Embryonic facial prominence (tissue), 1 donor: Measurements from ENCODE around the gene PHTF2.
"Not testable (repeated sequence)": the region's sequence is repeated elsewhere in the genome, so short reads cannot be mapped to it uniquely, and the experiment has no call there.

Experiments
- DNase-seq: peaks from one replicate; pipeline ENCODE4 v3.0.0-alpha.2; 2016; ENCODE audit errors: extremely low spot score

Gene PHTF2

GRCh38 chr7:77830649-77831355 is 32.2 kb downstream of the PHTF2 start:
- no peak for DNase-seq

DNA sequence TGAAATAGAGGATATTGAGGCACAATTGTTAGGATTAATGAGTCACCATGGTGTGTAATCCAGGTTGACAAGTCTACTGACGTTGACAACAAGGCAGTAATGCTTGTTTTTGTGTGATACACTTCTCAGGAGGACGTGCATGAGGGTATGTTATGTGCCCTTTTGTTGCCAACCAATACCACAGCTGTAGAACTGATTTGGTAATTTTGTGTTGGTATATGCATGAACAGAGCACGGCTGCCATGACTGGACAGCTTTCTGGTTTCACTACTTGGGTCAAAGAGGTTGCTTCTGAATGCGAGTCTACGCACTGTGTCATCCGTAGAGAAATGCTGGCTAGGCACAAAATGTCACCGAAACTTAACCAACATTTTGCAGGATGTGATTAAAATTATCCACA is 32.9 kb downstream of the PHTF2 start:
- no peak for DNase-seq

DNA sequence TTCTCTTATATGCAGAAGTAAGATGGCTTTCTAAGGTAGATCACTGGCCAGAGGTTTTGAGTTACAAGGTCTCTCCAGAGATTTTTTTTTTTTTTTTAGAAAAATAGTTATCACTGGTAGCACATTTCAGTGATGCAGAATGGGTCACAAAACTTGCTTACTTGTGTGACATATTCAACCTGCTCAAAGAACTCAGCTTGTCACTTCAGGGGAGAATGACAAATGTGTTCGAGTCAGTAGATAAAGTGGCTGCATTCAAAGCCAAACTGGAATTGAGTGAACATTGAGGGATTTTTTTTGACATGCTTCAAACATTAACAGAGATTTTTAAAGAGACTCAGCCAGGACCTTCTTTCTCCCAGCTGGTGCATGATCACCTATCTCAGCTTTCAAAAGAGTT is 33.4 kb downstream of the PHTF2 start:
- DNase-seq, result no peak

DNA sequence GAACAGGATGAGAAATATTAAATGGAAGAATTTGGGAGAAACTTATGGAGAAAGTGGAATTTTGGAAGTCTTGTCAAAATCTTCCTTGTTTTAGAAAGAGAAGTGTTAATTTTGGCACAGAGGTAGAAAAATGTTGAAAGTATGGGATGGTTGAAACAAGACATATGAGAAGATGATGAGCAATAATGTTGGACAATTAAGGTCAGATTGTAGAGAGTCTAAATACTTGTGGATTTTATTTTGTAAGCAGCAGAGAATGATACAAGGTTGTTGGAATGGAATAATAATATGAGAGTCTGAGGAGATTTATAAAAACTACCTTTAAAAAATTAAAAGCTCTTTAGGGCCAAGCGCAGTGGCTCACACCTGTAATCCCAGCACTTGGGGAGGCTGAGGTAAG is 34.6 kb downstream of the PHTF2 start:
- no peak for DNase-seq

DNA sequence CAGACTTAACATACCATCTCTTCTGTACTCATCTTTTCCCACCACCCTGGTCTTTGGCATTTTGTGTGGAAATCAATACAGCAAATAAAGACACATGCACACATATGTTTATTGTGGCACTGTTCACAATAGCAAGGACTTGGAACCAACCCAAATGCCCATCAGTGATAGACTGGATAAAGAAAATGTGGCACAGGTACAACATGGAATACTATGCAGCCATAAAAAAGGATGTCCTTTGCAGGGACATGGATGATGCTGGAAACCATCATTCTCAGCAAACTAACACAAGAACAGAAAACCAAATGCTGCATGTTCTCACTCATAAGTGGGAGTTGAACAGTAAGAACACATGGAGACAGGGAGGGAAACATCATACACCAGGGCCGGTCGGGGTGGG is 37.9 kb downstream of the PHTF2 start:
- DNase-seq, result not testable (repeated sequence)

- no peak for DNase-seq
Observed at GRCh38 chr7:77837275-77837674, 38.7 kb downstream of the PHTF2 start.

GRCh38 chr7:77837966-77838365 is 39.4 kb downstream of the PHTF2 start:
- DNase-seq, result no peak

DNA sequence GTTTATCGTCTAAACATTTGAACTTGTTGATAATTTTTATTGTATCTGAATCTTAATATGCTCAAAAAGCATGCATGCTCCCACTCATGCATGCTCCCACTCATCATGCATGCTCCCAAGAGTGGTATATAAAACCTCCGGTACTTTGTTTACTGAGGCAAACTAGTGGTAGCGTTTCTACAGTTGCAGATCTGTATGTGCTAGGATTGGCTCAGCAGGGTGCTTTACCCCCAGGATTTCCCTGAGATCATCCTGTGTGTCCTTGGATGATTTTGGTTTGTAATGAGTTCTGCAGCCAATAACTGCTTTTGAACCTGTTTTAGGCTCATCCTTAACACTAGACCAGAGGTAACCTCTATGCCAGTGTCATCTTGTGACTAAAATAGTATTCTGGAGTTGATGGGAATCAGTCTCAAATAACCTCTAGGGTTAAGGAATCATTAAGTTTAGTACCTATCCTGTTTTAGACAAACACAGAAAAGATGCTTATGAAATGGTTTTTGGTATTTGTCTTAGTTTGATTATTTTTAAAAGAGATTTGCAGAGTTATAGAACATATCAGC is 40.4 kb downstream of the PHTF2 start:
- no peak for DNase-seq

GRCh38 chr7:77839919-77840318 is 41.3 kb downstream of the PHTF2 start:
- DNase-seq, result no peak

DNA sequence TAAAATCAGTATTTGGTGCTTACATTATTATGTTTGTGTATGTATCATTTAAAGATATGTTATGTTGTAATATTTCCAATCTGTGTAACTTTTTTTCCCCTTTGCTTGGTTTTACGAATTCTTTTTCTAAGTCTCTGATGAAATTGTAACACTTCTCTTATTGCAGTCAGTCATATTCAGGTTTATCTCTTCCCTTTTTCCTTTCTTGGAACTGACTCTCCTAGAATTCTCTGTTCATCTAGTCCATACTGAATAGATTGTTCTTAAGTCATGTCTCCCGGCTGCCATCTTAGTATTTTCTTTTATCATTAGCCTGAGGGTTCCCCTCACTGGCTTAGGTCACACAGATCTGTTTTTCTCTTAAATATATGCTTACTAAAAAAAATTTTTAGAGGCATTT is 44.6 kb downstream of the PHTF2 start:
- DNase-seq, result no peak

DNA sequence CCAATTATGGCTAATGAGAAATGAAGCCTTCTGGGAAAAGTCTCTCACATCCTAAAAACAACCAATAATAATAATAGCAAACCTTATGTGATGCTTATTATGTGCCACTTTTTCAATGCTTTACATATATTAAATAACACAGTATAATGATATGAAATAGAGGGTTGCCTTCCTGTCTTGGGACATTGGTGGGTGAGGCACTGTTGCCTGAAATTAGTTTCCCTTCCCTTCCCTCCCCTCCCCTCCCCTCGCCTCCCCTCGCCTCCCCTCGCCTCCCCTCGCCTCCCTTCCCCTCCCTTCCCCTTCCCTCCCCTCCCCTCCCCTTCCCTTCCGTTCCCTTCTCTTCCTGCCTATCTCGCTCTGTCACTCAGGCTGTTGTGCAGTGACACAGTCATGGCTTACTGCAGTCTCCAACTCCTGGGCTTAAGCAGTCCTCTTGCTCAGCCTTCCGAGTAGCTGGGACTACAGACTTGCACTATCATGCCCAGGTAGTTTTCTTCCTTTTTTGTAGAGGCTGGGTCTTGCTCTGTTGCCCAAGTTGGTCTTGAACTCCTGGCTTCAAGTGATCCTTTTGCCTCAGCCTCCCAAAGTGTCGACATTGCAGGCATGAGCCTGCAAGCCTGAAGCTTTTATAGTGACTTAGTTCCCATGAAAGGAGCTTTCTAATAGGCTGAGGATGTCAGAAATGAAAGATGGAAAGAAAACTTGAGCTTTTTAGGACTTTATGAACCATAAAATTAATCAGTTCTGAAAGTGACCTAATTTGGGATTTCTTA is 47.9 kb downstream of the PHTF2 start:
- DNase-seq, result no peak

DNA sequence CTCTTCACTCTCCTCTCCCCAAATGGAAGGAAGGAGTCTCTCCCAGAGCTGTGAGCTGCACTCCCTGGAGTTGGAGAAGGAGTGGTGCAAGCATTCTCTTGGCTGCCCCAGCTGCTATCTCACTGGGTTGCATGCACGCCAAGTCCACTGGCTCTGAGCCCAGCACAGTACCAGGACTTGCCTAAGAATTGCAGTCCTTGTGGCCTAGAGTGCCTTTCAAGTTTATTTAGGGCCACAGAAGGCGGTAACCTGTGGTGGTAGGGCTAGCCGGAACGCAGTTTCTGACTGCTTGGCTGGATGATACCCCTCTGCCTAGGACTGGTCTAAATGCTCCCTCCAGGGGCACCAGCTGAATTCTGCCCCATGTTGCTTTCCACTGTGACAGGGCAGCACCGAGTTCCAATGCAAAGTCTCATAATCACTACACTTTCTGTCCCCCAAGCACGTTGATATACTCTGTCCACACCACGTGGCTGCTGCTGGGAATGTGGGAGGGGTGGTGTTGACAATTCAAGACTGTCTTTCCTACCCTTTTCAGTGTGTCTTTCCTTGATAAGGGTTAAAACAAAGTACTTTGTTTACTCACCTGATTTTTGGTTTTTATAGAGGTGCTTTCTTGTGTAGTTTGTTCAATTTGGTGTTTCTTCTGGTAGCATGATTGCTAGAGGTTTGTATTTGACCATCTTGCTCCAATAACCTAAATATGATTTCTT is 57.0 kb downstream of the PHTF2 start:
- DNase-seq, result no peak

DNA sequence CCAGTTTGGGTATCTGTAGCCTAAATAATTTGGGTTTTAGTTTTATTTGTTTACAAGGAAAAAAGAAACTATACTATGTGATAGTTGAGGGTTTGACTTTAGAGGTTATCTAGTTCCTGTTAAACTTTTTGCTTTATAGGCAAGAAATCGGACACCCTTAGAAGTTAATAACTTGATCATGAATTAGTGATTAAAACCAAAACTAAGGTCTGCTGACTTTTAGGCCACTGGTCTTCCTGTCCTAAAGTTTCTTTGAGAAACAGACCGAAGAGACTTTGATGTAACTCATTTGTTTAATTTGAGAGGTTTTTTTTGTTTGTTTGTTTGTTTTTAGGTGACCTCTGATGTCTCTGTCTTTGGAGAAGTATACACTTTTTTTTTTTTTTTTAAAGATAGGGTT is 59.7 kb downstream of the PHTF2 start:
- no peak for DNase-seq

DNA sequence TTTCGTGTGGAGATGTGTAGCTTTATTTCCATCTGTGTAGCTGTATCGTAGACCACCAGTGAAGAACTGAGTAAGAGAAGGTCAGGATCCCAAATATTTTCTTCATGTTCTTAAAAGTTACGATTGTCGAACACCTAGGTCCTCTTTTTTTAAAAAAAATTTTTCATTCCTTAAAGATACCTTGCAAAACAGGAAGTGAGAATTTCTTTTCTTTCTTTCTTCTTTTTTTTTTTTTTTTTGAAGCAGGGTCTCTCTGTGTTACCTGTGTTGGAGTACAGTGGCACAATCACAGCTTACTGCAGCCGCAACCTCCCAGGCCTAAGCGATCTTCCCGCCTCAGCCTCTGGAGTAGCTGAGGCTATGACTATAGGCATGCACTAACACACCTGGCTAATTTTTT is 60.8 kb downstream of the PHTF2 start:
- DNase-seq, result no peak

- DNase-seq, result no peak
Observed at GRCh38 chr7:77862691-77863090, 64.1 kb downstream of the PHTF2 start.

GRCh38 chr7:77863860-77864259 is 65.3 kb downstream of the PHTF2 start:
- DNase-seq, result no peak

- DNase-seq, result no peak
Observed at GRCh38 chr7:77866370-77866769, 67.8 kb downstream of the PHTF2 start.

DNA sequence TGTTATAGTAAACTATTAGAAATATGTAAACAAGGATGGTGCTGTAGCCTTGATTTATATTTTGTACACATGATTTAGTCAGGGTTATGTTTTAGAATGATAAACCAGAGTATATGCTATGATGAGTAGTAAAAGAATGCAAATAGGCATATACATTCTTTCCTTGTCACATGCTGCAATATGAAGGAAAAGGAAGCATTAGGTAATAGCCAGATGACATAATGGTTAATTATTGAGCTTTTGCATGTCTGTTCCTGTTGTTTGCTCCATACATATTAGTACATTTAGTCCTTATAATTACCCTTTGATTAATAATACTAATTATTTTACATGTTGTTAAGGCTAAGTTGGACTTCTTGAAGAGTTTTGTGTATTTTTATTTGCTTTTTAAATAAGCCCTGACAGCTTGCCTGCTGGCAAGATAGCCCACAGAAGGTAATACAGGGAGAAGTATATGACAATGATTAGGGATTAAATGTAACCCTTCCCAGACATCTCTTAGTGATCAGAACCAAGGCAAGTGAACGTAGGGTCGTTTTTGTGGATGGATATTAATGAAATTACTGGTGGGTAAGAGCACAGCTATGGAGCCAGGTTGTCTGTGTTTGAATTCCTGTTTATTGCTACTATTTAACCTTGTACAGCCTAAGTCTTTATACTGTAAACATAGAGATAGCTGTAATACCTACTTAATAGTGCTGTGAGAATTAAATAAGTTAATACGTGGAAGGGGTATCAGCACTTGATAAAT is 68.4 kb downstream of the PHTF2 start:
- DNase-seq, result no peak

- DNase-seq, result no peak
Observed at GRCh38 chr7:77867537-77867865, 68.9 kb downstream of the PHTF2 start.

DNA sequence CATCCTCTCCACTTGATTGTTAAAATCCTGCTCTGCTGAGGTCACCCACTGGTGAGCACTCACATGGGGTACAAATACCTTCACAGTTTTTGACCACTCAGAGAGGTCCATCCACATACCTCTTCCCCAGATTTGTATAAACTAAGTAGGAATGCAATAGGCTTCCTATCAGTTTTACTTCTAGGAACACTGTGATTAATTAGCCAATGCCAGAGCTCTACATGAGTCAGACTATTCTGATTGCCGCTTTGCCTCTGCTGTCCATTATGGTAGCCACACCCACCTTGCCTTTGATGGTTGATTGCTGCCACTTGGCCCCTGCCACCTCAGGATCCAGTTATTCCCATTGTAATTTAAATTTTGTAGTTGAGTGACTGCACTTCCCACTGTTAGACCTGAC is 73.7 kb downstream of the PHTF2 start:
- DNase-seq, result not testable (repeated sequence)

DNA sequence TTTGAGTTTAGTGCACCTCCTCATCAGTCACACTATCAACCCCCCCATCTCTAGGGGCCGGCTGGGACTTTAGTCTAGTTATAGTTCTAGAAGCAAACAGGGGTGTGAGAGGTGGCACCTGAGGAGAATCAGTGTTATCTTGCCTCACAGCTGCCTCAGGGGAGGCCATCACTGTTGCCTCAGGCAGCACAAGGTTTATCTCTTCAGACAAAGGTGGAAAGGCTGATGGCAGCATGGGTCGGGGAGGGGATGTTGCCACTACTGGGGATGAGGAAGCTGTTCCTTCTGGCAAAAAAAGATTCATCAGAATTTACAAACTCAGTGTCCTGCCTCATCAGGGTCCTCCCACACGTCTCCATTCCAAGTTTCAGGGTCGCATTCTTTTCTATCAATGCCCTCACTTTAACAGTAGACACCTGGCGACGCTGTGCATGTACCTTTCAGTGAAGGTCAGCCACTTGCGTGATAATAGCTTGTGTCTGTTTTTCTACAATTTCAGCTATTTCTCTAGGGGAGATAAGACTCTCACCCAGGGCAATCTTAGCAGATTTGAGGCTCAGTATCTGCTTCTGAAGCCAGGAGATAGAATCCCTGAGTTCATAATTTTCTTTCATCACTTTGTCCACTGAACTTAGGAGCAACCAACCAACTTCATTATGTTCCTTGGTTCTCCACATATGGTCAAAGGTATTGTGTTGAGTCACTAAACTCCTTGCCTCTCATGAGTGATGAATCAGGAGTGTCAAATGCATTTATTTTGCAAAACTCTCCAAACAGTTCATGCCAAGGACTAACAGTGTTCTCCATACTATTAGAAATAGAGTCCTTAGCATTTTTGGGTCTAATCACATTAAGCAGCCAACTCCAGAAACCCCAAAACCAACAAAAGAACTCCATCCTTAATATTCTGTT is 75.1 kb downstream of the PHTF2 start:
- not testable (repeated sequence) for DNase-seq
